ENCODE measurements around the gene DLG2.

DNA sequence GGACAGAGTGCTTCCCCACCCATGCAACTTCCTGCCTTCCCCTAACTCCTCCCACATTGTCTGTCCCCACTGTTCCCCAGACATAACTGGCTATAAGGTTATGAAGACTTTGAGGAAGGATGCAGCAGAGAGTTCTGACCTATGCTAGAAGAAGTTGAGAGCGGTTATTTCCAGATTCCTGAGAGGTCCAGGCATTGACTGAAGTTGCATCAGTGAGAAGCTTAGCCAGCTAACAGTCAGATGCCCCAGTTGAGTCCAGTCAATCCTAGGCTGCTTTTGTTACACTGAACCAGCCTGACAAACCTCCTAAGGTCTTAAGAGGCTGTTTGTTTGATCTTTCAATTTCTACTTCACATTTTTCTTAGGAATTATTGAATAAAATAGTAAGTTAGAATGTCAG is 1403.1 kb downstream of the DLG2 start:
- TF ChIP-seq, protein P1, sequence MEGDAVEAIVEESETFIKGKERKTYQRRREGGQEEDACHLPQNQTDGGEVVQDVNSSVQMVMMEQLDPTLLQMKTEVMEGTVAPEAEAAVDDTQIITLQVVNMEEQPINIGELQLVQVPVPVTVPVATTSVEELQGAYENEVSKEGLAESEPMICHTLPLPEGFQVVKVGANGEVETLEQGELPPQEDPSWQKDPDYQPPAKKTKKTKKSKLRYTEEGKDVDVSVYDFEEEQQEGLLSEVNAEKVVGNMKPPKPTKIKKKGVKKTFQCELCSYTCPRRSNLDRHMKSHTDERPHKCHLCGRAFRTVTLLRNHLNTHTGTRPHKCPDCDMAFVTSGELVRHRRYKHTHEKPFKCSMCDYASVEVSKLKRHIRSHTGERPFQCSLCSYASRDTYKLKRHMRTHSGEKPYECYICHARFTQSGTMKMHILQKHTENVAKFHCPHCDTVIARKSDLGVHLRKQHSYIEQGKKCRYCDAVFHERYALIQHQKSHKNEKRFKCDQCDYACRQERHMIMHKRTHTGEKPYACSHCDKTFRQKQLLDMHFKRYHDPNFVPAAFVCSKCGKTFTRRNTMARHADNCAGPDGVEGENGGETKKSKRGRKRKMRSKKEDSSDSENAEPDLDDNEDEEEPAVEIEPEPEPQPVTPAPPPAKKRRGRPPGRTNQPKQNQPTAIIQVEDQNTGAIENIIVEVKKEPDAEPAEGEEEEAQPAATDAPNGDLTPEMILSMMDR (IDR thresholded peaks at IDR 0.05), result no peak
- no peak for TF ChIP-seq MXD4 (CRISPR knock-in tag; IDR thresholded peaks at IDR 0.05; ENCODE audit: borderline replicate concordance)
- no peak for TF ChIP-seq ZNF219 (CRISPR knock-in tag; IDR thresholded peaks at IDR 0.05; ENCODE audit: borderline replicate concordance)

Measured in WTC11 (cell line).